HG03565 (cell line): ENCODE measurements around the gene MPZ.

ENCODE experiments used
- ATAC-seq: cut with Tn5 transposase; IDR thresholded peaks from one replicate; pipeline ENCODE4 v1.9.1; 2021; ENCODE audit warnings: mild to moderate bottlenecking, moderate library complexity; ENCODE audit not compliant: unreplicated experiment

MPZ gene

GRCh38 chr1:161304927-161305866, 4.6 kb downstream of the MPZ start:
- ATAC-seq = no peak

GRCh38 chr1:161300478-161300877, 9.3 kb downstream of the MPZ start:
- no peak for ATAC-seq

GRCh38 chr1:161299347-161299746, 10.4 kb downstream of the MPZ start:
- ATAC-seq = no peak

GRCh38 chr1:161298116-161298515, 11.7 kb downstream of the MPZ start:
- no peak for ATAC-seq

GRCh38 chr1:161297415-161297814, 12.4 kb downstream of the MPZ start:
- no peak for ATAC-seq

- ATAC-seq = no peak
These were observed 19.0 kb downstream of the MPZ start for GRCh38 chr1:161290779-161291178.

GRCh38 chr1:161287482-161288054, 22.2 kb downstream of the MPZ start:
- no peak for ATAC-seq

GRCh38 chr1:161285521-161285920, 24.2 kb downstream of the MPZ start:
- no peak for ATAC-seq

GRCh38 chr1:161285113-161285512, 24.7 kb downstream of the MPZ start:
- ATAC-seq = no peak

GRCh38 chr1:161282991-161283390, 26.8 kb downstream of the MPZ start:
- ATAC-seq = no peak

GRCh38 chr1:161274874-161275273, 34.9 kb downstream of the MPZ start:
- ATAC-seq = no peak

GRCh38 chr1:161273402-161273801, 36.4 kb downstream of the MPZ start:
- no peak for ATAC-seq

GRCh38 chr1:161267321-161267720, 42.4 kb downstream of the MPZ start:
- no peak for ATAC-seq

- ATAC-seq = no peak
These were observed 42.9 kb downstream of the MPZ start for GRCh38 chr1:161266836-161267235.

GRCh38 chr1:161266202-161266601, 43.6 kb downstream of the MPZ start:
- ATAC-seq = no peak

GRCh38 chr1:161265305-161265704, 44.5 kb downstream of the MPZ start:
- ATAC-seq = no peak

- no peak for ATAC-seq
These were observed 48.2 kb downstream of the MPZ start for GRCh38 chr1:161261261-161262235.

- no peak for ATAC-seq
These were observed 49.1 kb downstream of the MPZ start for GRCh38 chr1:161260376-161261260.

- ATAC-seq = no peak
These were observed 50.0 kb downstream of the MPZ start for GRCh38 chr1:161259765-161260164.

- no peak for ATAC-seq
These were observed 50.4 kb downstream of the MPZ start for GRCh38 chr1:161259345-161259702.
